ENCODE measurements around the gene ACSF3.
"Not testable (repeated sequence)": the region's sequence is repeated elsewhere in the genome, so short reads cannot be mapped to it uniquely, and the experiment has no call there.

ACSF3 gene

DNA sequence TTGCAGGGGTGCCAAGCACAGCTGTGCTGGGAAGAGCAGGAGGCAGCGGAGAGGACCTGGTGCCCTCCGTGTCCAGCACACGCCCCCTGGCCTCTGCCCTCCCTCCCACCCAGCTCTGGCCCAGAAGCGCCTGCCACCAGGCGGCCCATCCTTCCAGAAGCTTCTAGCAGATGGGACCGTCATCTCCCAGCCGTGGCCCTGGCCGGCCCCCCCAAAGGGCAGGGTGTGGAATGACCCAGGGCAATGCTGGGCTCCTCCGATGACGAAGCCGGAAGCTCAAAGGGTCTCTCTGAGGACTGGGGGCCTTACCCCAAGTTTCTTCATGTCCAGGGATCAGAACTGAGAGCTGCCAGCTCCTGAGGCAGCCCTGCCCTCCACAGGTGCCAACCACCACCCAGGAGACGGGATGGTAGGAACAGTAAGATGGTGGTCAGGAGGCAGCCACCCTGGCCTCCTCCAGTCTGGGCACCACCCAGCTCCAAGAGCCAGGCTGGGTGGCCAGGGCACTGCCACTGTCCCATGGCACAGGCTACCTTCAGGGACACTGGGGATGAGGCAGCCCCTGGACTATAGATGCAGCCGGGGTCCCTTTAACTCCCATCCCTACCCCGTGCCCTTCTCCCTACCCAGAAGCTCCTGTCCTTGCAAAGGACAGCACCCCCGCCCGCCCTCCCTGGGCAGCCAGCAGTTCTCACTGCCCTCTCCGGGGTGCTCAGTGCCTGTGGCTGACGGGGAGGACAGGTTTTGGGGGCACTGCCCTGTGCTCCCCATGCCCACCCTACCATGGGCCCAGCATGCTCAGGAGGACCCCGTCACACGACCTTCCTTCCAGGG lies 71.4 kb downstream of the ACSF3 start:
- H3K23ac ChIP-seq (ENCODE audit: low read length), result no peak overlapping the region
- DNase-seq, result no peak
- no peaks in the 10 kb centered on the region for H3K36me3 ChIP-seq (ENCODE audit: control insufficient read depth in 1 of 2, insufficient read depth in 2 of 2, low read length in 2 of 2)
- no peak overlapping the region for H3K9ac ChIP-seq (ENCODE audit: low read length)
- no CpG with 5 or more reads among the region's 20 CpGs for WGBS (ENCODE audit: extremely low coverage, insufficient coverage, insufficient read length)
- H2BK120ac ChIP-seq (ENCODE audit: insufficient read depth, low read length, poor library complexity), result no peak overlapping the region
- H3K27ac ChIP-seq (ENCODE audit: low read depth, low read length), result no peak overlapping the region
- H4K12ac ChIP-seq (ENCODE audit: low read depth, low read length), result no peak overlapping the region
- H4K8ac ChIP-seq (ENCODE audit: low read depth, low read length), result no peak overlapping the region
- peaks cover 3% of the 10 kb centered on the region for H3K79me1 ChIP-seq (ENCODE audit: low read length)
- no peak overlapping the region for H4K91ac ChIP-seq (ENCODE audit: low read depth, low read length)
- no peak overlapping the region for H3K4me3 ChIP-seq (ENCODE audit: low read depth, low read length)
- H2BK5ac ChIP-seq (ENCODE audit: low read depth, low read length, poor library complexity), result no peak overlapping the region
- H3K4me2 ChIP-seq (ENCODE audit: low read length), result no peak overlapping the region
- H3K9me3 ChIP-seq (ENCODE audit: insufficient read depth, low read depth, low read length), result peaks cover 3% of the 10 kb centered on the region
- H3K18ac ChIP-seq (ENCODE audit: low read length), result no peak overlapping the region
- H2AK5ac ChIP-seq (ENCODE audit: low read length), result no peak overlapping the region
- H3K4me1 ChIP-seq (ENCODE audit: control insufficient read depth in 1 of 2, insufficient read depth in 2 of 2, low read length in 2 of 2), result peaks cover 4% of the 10 kb centered on the region in 2 experiments
- peaks cover 4% of the 10 kb centered on the region for H3K27me3 ChIP-seq (ENCODE audit: insufficient read depth, low read length)
- no peak overlapping the region for H3K14ac ChIP-seq (ENCODE audit: low read length)
- H2AFZ ChIP-seq (ENCODE audit: insufficient read depth, low read length, poor library complexity), result no peak overlapping the region
- H3K79me2 ChIP-seq (ENCODE audit: control insufficient read depth, insufficient read depth, low read length, poor library complexity), result no peaks in the 10 kb centered on the region
- H2BK12ac ChIP-seq (ENCODE audit: low read length), result no peak overlapping the region
- no peak overlapping the region for H3K4ac ChIP-seq (ENCODE audit: low read depth, low read length)

DNA sequence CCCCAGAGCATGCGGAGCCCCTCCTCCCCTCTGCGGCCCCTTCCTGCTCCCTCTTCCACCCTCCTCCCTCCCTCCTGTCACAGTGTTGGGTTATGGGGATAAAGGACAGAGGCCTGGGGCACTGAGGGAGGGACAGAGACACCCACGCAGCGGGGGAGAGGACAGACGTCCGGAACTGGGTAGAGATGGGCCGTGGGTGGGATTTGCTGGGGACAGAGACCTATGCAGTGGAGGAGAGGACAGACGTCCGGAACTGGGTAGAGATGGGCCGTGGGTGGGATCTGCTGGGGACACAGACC lies 72.0 kb downstream of the ACSF3 start:
- not testable (repeated sequence) for H3K4me3 ChIP-seq (ENCODE audit: low read depth, low read length); H4K8ac ChIP-seq (ENCODE audit: low read depth, low read length); H3K18ac ChIP-seq (ENCODE audit: low read length); H3K14ac ChIP-seq (ENCODE audit: low read length); H3K4me1 ChIP-seq (ENCODE audit: control insufficient read depth in 1 of 2, insufficient read depth in 2 of 2, low read length in 2 of 2); H3K4ac ChIP-seq (ENCODE audit: low read depth, low read length); H3K36me3 ChIP-seq (ENCODE audit: control insufficient read depth in 1 of 2, insufficient read depth in 2 of 2, low read length in 2 of 2); H2BK12ac ChIP-seq (ENCODE audit: low read length); H2AK5ac ChIP-seq (ENCODE audit: low read length); H3K4me2 ChIP-seq (ENCODE audit: low read length); H4K91ac ChIP-seq (ENCODE audit: low read depth, low read length); H3K23ac ChIP-seq (ENCODE audit: low read length); H3K79me2 ChIP-seq (ENCODE audit: control insufficient read depth, insufficient read depth, low read length, poor library complexity); H3K27ac ChIP-seq (ENCODE audit: low read depth, low read length); H2BK5ac ChIP-seq (ENCODE audit: low read depth, low read length, poor library complexity); H2BK120ac ChIP-seq (ENCODE audit: insufficient read depth, low read length, poor library complexity); DNase-seq; H3K27me3 ChIP-seq (ENCODE audit: insufficient read depth, low read length); H3K79me1 ChIP-seq (ENCODE audit: low read length); H3K9ac ChIP-seq (ENCODE audit: low read length); H2AFZ ChIP-seq (ENCODE audit: insufficient read depth, low read length, poor library complexity); H3K9me3 ChIP-seq (ENCODE audit: insufficient read depth, low read depth, low read length); H4K12ac ChIP-seq (ENCODE audit: low read depth, low read length)
- WGBS (ENCODE audit: extremely low coverage, insufficient coverage, insufficient read length), result no CpG with 5 or more reads among the region's 10 CpGs

- H3K4me3 ChIP-seq (ENCODE audit: low read depth, low read length), result peak overlapping the region; percentile 9
- H3K4me1 ChIP-seq (ENCODE audit: control insufficient read depth in 1 of 2, insufficient read depth in 2 of 2, low read length in 2 of 2), result peaks cover 6 to 12% of the 10 kb centered on the region in 2 experiments
- peak overlapping the region; percentile 49 for H3K14ac ChIP-seq (ENCODE audit: low read length)
- WGBS (ENCODE audit: extremely low coverage, insufficient coverage, insufficient read length), result no CpG with 5 or more reads among the region's 18 CpGs
- peak overlapping the region; percentile 22 for H3K4ac ChIP-seq (ENCODE audit: low read depth, low read length)
- H4K12ac ChIP-seq (ENCODE audit: low read depth, low read length), result peak overlapping the region; percentile 11
- H4K91ac ChIP-seq (ENCODE audit: low read depth, low read length), result peak overlapping the region; percentile 69
- H3K27me3 ChIP-seq (ENCODE audit: insufficient read depth, low read length), result peaks cover 9% of the 10 kb centered on the region
- H4K8ac ChIP-seq (ENCODE audit: low read depth, low read length), result peak overlapping the region; percentile 78
- DNase-seq, result no peak
- peak overlapping the region; percentile 57 for H2AK5ac ChIP-seq (ENCODE audit: low read length)
- peak overlapping the region; percentile 73 for H3K18ac ChIP-seq (ENCODE audit: low read length)
- peaks cover 3% of the 10 kb centered on the region for H3K9me3 ChIP-seq (ENCODE audit: insufficient read depth, low read depth, low read length)
- peak overlapping the region; percentile 28 for H2AFZ ChIP-seq (ENCODE audit: insufficient read depth, low read length, poor library complexity)
- peak overlapping the region; percentile 14 for H3K4me2 ChIP-seq (ENCODE audit: low read length)
- H3K23ac ChIP-seq (ENCODE audit: low read length), result no peak overlapping the region
- H3K79me2 ChIP-seq (ENCODE audit: control insufficient read depth, insufficient read depth, low read length, poor library complexity), result no peaks in the 10 kb centered on the region
- peak overlapping the region; percentile 66 for H2BK12ac ChIP-seq (ENCODE audit: low read length)
- no peak overlapping the region for H3K27ac ChIP-seq (ENCODE audit: low read depth, low read length)
- H3K36me3 ChIP-seq (ENCODE audit: control insufficient read depth in 1 of 2, insufficient read depth in 2 of 2, low read length in 2 of 2), result no peaks in the 10 kb centered on the region
- no peak overlapping the region for H2BK5ac ChIP-seq (ENCODE audit: low read depth, low read length, poor library complexity)
- H3K79me1 ChIP-seq (ENCODE audit: low read length), result peaks cover 3% of the 10 kb centered on the region
- H3K9ac ChIP-seq (ENCODE audit: low read length), result no peak overlapping the region
- H2BK120ac ChIP-seq (ENCODE audit: insufficient read depth, low read length, poor library complexity), result peak overlapping the region; percentile 21
Observed at GRCh38 chr16:89166696-89167424, 73.2 kb downstream of the ACSF3 start.

DNA sequence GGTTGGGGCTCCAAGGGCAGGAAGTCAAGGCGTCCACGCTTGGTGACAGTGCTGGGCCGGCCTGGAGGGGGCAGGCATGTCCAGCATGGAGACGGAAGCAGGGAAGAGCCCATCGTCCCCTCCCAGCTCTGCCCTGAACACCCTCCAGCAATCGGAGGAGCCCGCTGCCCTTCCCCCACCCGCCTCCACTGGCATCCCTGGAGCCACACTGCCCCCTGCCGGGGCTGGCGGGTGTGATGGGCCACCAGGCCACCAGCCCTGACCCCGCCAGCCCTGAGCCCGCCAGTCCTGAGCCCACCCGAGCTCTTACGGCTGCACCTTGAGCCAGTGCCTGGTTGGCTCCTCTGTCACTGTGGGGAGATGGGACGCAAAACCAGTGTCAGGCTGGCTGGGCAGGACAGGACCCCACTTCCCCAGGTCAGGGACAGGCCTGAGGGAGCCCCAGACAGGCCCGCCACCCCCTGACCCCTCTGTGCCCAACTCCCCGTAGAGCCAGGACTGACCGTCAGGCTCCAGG lies 73.8 kb downstream of the ACSF3 start:
- Histone ChIP-seq H2AK5ac (ENCODE audit: low read length) (peak overlapping the region; percentile 57), H4K91ac (ENCODE audit: low read depth, low read length) (peak overlapping the region; percentile 69), H3K9me3 (ENCODE audit: insufficient read depth, low read depth, low read length) (peaks cover 3% of the 10 kb centered on the region), H3K36me3 (ENCODE audit: control insufficient read depth in 1 of 2, insufficient read depth in 2 of 2, low read length in 2 of 2) (no peaks in the 10 kb centered on the region), H3K79me2 (ENCODE audit: control insufficient read depth, insufficient read depth, low read length, poor library complexity) (no peaks in the 10 kb centered on the region), H2BK5ac (ENCODE audit: low read depth, low read length, poor library complexity) (no peak overlapping the region), H4K8ac (ENCODE audit: low read depth, low read length) (peak overlapping the region; percentile 78), H3K4me1 (ENCODE audit: control insufficient read depth in 1 of 2, insufficient read depth in 2 of 2, low read length in 2 of 2) (peaks cover 6 to 12% of the 10 kb centered on the region in 2 experiments), H3K4me2 (ENCODE audit: low read length) (peak overlapping the region; percentile 14), H3K27ac (ENCODE audit: low read depth, low read length) (no peak overlapping the region), H3K79me1 (ENCODE audit: low read length) (peaks cover 3% of the 10 kb centered on the region), H3K4me3 (ENCODE audit: low read depth, low read length) (peak overlapping the region; percentile 9), H3K18ac (ENCODE audit: low read length) (peak overlapping the region; percentile 73), H4K12ac (ENCODE audit: low read depth, low read length) (peak overlapping the region; percentile 11), H2BK120ac (ENCODE audit: insufficient read depth, low read length, poor library complexity) (peak overlapping the region; percentile 21), H2BK12ac (ENCODE audit: low read length) (peak overlapping the region; percentile 66), H3K14ac (ENCODE audit: low read length) (peak overlapping the region; percentile 49), H3K23ac (ENCODE audit: low read length) (no peak overlapping the region), H3K9ac (ENCODE audit: low read length) (no peak overlapping the region), H3K27me3 (ENCODE audit: insufficient read depth, low read length) (peaks cover 9% of the 10 kb centered on the region), H2AFZ (ENCODE audit: insufficient read depth, low read length, poor library complexity) (peak overlapping the region; percentile 28), H3K4ac (ENCODE audit: low read depth, low read length) (peak overlapping the region; percentile 22)
- peak; percentile 27 to 60 for DNase-seq
- no CpG with 5 or more reads among the region's 18 CpGs for WGBS (ENCODE audit: extremely low coverage, insufficient coverage, insufficient read length)
